ES-I3 (cell line): ENCODE results near the gene NUDT19.

Experiments
- H3K36me3 ChIP-seq: 2 replicates; pipeline ENCODE4 v1.6.1; 2013; ENCODE audit warnings: mild to moderate bottlenecking, low read length, control low read depth, moderate library complexity; ENCODE audit not compliant: insufficient read depth
- H3K4me1 ChIP-seq: 2 replicates; pipeline ENCODE4 v1.6.1; 2013; ENCODE audit warnings: mild to moderate bottlenecking, control low read depth, low read length; ENCODE audit not compliant: insufficient read depth
- H3K9ac ChIP-seq: 2 replicates; pipeline ENCODE4 v1.6.1; 2013; ENCODE audit warnings: low read depth, mild to moderate bottlenecking, low read length, moderate library complexity
- H3K9me3 ChIP-seq: 2 replicates; pipeline ENCODE4 v1.6.1; 2013; ENCODE audit warnings: mild to moderate bottlenecking, low read length, moderate library complexity; ENCODE audit not compliant: control insufficient read depth, insufficient read depth

Gene NUDT19

GRCh38 chr19:32748497-32748896, 56.9 kb downstream of the NUDT19 start:
- H3K9me3 ChIP-seq, result no peaks in the 10 kb centered on the region
- no peaks in the 10 kb centered on the region for H3K36me3 ChIP-seq
- no peak overlapping the region for H3K9ac ChIP-seq
- no peaks in the 10 kb centered on the region for H3K4me1 ChIP-seq

GRCh38 chr19:32748948-32749347, 57.3 kb downstream of the NUDT19 start:
- H3K9ac ChIP-seq, result no peak overlapping the region
- no peaks in the 10 kb centered on the region for H3K9me3 ChIP-seq

GRCh38 chr19:32749361-32749760, 57.7 kb downstream of the NUDT19 start:
- Histone ChIP-seq H3K9ac (no peak overlapping the region), H3K36me3 (no peaks in the 10 kb centered on the region), H3K9me3 (no peaks in the 10 kb centered on the region), H3K4me1 (no peaks in the 10 kb centered on the region)

More at GRCh38 chr19:32748948-32749347, 57.3 kb downstream of the NUDT19 start:
- no peaks in the 10 kb centered on the region for H3K4me1 ChIP-seq
- no peaks in the 10 kb centered on the region for H3K36me3 ChIP-seq

- Histone ChIP-seq H3K36me3 (no peaks in the 10 kb centered on the region), H3K9me3 (no peaks in the 10 kb centered on the region), H3K9ac (no peak overlapping the region), H3K4me1 (no peaks in the 10 kb centered on the region)
These were observed 58.9 kb downstream of the NUDT19 start for GRCh38 chr19:32750441-32751055.

- Histone ChIP-seq H3K9ac (no peak overlapping the region), H3K4me1 (no peaks in the 10 kb centered on the region), H3K9me3 (no peaks in the 10 kb centered on the region), H3K36me3 (no peaks in the 10 kb centered on the region)
These were observed 59.4 kb downstream of the NUDT19 start for GRCh38 chr19:32751066-32751465.

- no peak overlapping the region for H3K9ac ChIP-seq
- no peaks in the 10 kb centered on the region for H3K36me3 ChIP-seq
- no peaks in the 10 kb centered on the region for H3K9me3 ChIP-seq
- H3K4me1 ChIP-seq, result no peaks in the 10 kb centered on the region
These were observed 65.6 kb downstream of the NUDT19 start for GRCh38 chr19:32757189-32757588.
